H54 (cell line): ENCODE results near the gene SAMD4B.
"Not testable (repeated sequence)": the region's sequence is repeated elsewhere in the genome, so short reads cannot be mapped to it uniquely, and the experiment has no call there.

Source experiments
- DNase-seq: peaks from one replicate; pipeline ENCODE4 v3.0.0; 2011; ENCODE audit warnings: low spot score, mixed read lengths; ENCODE audit not compliant: insufficient read length
- FAIRE-seq: peaks from 3 replicates; lab custom pipeline; 2011; peaks lifted over from hg19 to GRCh38; lab: Jason Lieb, UNC
- POLR2A ChIP-seq: IDR thresholded peaks from 2 replicates; pipeline ENCODE4 v1.6.1; 2011; ENCODE audit warnings: low read depth, mild to moderate bottlenecking, low read length

SAMD4B gene

GRCh38 chr19:39306075-39306474, 36.1 kb upstream of the SAMD4B start:
- TF ChIP-seq POLR2A = no peak
- DNase-seq = no peak
- no peak for FAIRE-seq

GRCh38 chr19:39307046-39307821, 35.0 kb upstream of the SAMD4B start:
- DNase-seq (no peak), FAIRE-seq (no peak)
- no peak for TF ChIP-seq POLR2A

- no peak for TF ChIP-seq POLR2A
- DNase-seq (no peak), FAIRE-seq (no peak)
These were observed 34.2 kb upstream of the SAMD4B start for GRCh38 chr19:39307822-39308530.

- FAIRE-seq = no peak
- no peak for DNase-seq
These were observed 33.5 kb upstream of the SAMD4B start for GRCh38 chr19:39308531-39309304.

GRCh38 chr19:39309305-39309670, 32.9 kb upstream of the SAMD4B start:
- DNase-seq, FAIRE-seq: not testable (repeated sequence)

More at GRCh38 chr19:39308531-39309304, 33.5 kb upstream of the SAMD4B start:
- TF ChIP-seq POLR2A = no peak

GRCh38 chr19:39310558-39311311, 31.5 kb upstream of the SAMD4B start:
- no peak for TF ChIP-seq POLR2A
- FAIRE-seq = no peak
- DNase-seq = no peak

GRCh38 chr19:39314016-39314728, 28.0 kb upstream of the SAMD4B start:
- FAIRE-seq = no peak
- no peak for DNase-seq
- TF ChIP-seq POLR2A = no peak

GRCh38 chr19:39315933-39316332, 26.3 kb upstream of the SAMD4B start:
- DNase-seq (no peak), FAIRE-seq (no peak)
- no peak for TF ChIP-seq POLR2A

- no peak for TF ChIP-seq POLR2A
- no peak for FAIRE-seq
- DNase-seq = no peak
These were observed 25.4 kb upstream of the SAMD4B start for GRCh38 chr19:39316627-39317321.

- no peak for DNase-seq
- no peak for TF ChIP-seq POLR2A
- no peak for FAIRE-seq
These were observed 24.7 kb upstream of the SAMD4B start for GRCh38 chr19:39317476-39317875.

- FAIRE-seq (no peak), DNase-seq (no peak)
- no peak for TF ChIP-seq POLR2A
These were observed 24.1 kb upstream of the SAMD4B start for GRCh38 chr19:39318071-39318470.

- DNase-seq = no peak
- TF ChIP-seq POLR2A = no peak
- FAIRE-seq = no peak
These were observed 23.5 kb upstream of the SAMD4B start for GRCh38 chr19:39318690-39319089.
